ENCODE measurements around the gene YWHAQ. TPM values are rescaled to one million over a fixed set of nuclear protein-coding genes. Genes with fewer than 3 reads are reported as not detected.
A peak's percentile ranks its signal among the peaks of the same experiment; 100 is the strongest.
"Not testable (repeated sequence)": the region's sequence is repeated elsewhere in the genome, so short reads cannot be mapped to it uniquely, and the experiment has no call there.

YWHAQ gene
- total RNA-seq, 2 donors from 2014 or later = 243 to 339 TPM

DNA sequence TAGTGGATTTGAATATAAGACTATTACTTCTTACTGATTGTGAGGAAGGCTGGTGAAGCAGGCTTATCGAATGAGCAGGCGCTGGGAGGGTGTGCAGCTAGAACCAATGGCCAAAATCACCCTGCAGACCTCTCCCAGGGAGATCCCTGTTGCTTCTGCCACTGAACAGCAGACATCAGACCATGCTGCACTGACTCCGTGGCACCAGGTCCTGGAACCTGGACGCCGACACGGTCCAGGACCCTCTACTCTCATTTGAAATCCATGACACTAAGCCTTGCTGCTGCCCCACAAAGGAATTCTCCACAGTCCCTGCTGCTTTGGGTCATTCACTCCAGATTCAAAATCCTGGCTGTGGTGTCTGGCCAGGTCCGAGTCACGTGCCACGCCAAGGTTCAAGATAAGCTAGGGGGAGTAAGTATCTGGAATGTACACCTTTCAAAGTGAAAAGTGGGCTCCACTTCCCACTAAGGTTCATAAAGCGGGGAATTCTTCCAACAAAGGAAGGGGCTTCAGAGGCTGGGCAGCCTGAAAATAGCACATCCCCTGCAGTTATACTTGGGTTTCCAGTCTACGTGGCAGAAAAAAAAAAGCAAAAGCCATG is 9.0 kb upstream of the YWHAQ start:
- intact Hi-C loops (cut with DNase I) = loop anchor here in 1 of 2 donors (10.0 kb wide), 2 partner anchors 55 to 115 kb away; no protein-coding TSS in a partner anchor
- no peak for DNase-seq (ENCODE audit: low spot score)

DNA sequence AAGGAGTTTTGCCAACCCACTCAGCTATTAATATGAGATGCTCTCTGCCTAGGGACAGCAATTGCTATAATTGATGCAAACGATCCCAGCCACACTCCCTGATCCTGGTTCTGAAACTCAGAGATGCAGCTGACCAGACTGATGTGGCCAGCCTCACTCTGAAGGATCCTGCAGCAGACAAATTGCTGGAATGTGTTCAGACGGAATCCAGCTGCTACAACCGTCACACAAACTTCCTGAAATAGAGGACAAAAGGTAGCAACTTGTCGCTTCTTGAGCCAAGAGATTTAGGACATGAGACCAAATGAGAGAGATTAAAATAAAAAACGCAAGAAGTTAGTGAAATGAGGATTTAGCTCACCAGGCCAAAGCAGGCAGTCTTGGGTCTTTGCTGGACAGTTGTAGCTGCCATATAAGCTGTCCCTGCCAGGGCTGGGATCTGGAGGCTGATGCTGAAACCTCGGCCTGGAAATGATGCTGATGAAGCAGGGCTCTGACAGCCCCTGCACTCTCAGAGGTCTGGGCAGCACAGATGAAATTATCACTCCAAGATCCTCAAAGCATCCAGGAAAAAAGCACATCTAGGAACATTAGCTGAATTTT is 8.3 kb upstream of the YWHAQ start:
- DNase-seq (ENCODE audit: low spot score) = no peak

DNA sequence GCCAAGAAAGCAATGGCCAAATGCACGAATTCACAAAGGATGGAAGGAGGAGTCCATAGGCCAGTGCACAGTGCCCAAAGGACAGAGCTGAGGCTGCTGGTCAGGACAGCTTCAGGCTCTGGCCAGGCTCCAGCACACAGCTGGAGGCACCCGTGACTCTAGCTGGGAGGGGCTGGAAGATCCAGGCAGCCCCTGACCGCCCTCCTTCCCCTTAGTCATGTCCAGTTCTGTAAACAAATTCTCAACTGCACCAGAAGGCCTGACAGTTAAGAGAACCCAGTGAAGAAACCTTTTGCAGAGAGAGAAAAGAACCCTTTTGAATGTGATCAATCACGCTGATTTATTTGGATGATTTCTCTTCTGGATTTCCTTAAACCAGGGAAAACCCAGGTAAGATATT is 7.7 kb upstream of the YWHAQ start:
- DNase-seq (ENCODE audit: low spot score) = peak; percentile 93
- intact Hi-C loops (cut with DNase I) = loop anchor here in 1 of 2 donors (10.0 kb wide), 2 partner anchors 56 to 116 kb away; no protein-coding TSS in a partner anchor

More for the DNA sequence above, 8.3 kb upstream of the YWHAQ start:
- intact Hi-C loops (cut with DNase I) = loop anchor here in 1 of 2 donors (10.0 kb wide), 2 partner anchors 56 to 116 kb away; no protein-coding TSS in a partner anchor

DNA sequence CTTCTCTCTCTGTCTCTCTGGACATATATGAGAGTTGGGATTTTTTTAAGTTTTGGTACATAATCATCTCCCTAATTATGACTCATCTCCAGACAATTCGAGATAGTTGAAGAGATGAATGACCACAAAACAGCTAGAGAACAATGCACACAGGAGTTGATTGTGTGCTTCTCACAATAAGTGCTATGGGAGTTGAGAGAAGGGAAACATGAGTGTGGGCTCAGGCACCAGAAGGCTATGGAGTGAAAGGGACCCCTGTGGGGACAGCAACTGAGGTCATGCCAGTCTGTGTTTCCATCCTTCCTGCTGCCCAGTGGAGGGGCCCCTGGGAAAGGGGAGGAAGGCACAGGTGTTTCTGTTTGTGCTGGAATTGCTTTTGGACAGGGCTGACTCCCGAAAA is 6.5 kb upstream of the YWHAQ start:
- intact Hi-C loops (cut with DNase I) = loop anchor here in 1 of 2 donors (10.0 kb wide), 2 partner anchors 57 to 117 kb away; no protein-coding TSS in a partner anchor
- DNase-seq (ENCODE audit: low spot score) = no peak

DNA sequence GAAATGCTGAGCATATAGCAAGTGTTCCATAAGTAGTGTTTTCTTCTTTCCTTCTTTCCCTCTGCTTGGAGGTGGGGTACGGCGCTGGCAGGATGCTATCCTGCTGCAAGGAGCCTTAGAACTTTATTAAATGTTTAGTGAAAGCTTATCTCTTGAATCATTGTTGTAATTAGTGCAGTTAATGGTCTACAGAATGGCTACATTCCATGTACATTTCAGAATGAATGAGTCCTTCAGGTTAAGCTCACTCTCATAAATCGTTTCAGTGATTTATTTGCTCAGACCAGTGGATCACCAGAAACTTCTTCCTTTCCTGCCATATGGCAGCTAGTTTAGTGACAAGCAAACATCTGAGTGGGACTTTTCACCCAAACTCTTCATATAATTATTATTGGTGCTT is 3.3 kb upstream of the YWHAQ start:
- no peak for DNase-seq (ENCODE audit: low spot score)
- intact Hi-C loops (cut with DNase I) = loop anchor here in 1 of 2 donors (10.0 kb wide), 2 partner anchors 61 to 121 kb away; no protein-coding TSS in a partner anchor

DNA sequence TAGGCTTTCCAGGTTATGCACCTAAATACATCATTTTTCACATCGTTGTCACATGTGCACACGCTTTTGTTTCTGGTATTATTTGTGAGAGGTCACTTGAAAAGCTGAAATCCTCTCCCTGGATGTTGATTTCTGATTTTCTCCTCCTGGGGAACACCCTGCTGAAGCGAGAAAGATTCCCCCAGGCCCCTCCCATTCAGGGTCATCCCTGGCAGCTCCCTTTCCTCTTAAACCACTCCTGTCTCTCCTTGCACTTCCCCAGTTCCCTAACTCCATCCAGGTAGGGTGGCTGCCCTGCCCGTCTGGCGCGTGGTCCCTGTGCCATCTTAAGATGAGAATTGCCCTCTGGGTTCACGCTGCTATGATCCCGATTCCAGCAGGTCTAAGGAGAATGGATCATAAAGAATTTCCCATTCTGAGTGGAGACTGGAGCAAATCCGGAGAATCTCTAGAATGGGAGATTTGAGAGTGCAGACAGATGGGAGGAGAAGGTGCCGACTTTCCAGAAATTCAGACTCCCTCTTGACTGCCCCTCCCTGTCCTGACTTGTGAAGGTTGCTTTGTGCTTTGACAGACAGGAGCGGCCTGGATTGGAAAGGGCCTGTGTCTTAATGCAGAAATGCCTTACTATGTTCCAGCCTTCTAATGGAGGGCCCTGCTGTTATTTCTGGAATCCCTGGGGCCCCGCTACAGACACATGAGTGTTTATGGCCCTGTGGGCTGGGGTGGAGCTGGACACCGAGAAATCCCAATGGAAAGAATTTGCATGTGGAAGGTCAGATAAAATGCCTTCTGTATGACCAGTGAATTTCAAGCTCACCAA is 1.3 kb upstream of the YWHAQ start:
- no peak for DNase-seq (ENCODE audit: low spot score)
- intact Hi-C loops (cut with DNase I) = loop anchor here in 1 of 2 donors (10.0 kb wide), 2 partner anchors 63 to 123 kb away; no protein-coding TSS in a partner anchor

DNA sequence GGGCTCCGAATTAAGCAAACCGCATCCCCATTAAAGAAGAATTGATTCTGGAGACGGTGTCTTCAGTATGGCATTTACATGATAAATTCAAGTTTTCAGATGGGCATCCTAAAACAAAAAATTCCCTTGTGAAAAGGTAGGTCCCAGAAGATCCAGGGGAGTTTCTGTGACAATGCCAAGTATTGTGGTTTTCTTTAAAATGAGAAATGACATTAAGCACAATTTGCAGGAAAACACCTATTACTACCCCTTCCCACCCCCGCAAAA is 689 bp upstream of the YWHAQ start:
- intact Hi-C loops (cut with DNase I) = loop anchor here in 1 of 2 donors (10.0 kb wide), 2 partner anchors 63 to 123 kb away; no protein-coding TSS in a partner anchor
- DNase-seq (ENCODE audit: low spot score) = no peak

DNA sequence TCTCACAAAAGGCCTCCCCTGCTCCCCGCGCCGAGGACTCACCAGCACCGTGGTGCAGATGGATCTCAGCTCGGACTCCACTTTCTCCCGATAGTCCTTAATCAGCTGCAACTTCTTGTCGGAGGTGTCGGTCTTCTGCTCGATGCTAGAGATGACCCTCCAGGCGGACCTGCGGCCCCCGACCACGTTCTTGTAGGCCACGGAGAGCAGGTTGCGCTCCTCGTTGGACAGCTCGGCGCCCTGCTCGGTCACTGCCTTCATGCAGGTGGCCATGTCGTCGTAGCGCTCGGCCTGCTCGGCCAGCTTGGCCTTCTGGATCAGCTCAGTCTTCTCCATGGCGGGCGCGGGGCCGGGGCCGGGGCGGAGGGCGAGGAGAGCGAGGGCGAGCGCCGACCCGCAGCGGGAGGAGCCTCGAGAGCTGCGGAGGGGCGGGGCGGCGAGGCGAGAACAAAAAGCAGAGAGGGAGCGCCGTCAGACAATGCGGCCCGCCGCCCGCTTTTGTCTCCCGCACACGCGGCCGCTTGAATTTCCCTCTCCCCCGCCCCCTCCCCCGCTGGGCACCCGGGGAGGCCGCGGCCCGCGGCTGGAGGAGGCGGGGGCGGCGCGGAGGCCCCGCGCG is 571 bp downstream of the YWHAQ start:
- intact Hi-C loops (cut with DNase I) = loop anchor here in 1 of 2 donors (10.0 kb wide), 2 partner anchors 65 to 125 kb away; no protein-coding TSS in a partner anchor

DNA sequence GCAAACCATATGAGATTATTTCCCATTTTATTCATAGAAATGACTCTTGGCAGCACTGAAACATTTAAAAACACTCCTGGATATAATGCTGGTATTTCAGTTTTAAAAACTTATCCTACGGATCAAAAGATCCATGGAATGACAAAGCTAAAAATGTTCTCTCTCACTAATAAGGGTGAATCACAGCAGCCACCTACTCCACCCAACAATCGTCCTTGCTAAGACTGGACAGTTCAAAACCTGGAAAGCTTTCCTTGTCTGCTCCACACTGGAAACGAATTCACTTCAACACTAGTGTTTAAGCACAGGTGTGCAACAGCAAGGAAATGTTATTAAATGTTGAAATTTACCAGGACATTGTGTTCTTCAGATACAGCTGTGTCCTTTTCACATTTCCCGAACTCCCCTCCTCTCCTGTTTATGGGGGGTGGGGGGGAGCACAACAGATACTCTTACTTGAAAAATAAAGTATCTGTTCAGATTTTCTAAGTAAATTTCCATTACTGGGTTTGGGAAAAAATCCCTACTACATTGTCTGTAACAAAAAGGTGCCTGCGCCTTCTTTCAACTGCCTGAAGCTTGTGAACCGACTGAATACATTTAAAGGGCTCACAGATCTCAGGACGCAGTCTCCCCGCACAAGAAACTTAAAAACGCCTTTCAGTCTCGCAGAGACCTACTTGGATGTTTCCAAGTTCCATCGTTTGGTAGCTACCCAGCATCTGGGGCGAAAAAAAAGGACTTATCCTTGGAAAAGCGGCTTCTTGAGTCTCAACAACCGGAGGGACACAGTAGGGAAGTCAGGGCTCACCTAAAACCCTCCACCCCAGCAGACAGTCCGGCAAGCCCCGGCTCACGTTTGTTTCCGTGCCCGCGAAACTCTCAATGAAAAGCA is 1.3 kb downstream of the YWHAQ start:
- intact Hi-C loops (cut with DNase I) = loop anchor here (10.0 kb wide), 4 partner anchors 55 to 125 kb away; partner anchors contain the start of gene ADAM17 (in 1 of the 2)
- DNase-seq (ENCODE audit: low spot score) = no peak

More for the DNA sequence above, 571 bp downstream of the YWHAQ start:
- peak; percentile 93 for DNase-seq (ENCODE audit: low spot score)

DNA sequence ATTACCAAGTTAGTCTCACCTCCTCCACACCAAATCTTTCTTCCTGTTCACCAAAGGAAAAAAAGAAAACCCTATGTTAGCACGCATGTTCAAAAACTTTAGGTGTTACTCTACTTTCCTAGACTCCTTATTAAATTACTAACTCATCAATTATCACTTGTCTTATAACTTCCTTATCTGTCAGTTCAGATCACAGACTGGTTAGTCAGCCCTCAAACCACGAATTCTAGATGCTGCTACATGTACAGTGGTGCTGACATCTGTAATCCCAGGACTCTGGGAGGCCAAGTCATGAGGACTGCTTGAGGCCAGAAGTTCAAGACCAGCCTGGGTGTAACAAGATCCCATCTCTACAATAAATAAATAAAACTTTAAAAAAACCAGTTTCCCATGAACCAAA is 3.5 kb downstream of the YWHAQ start:
- no peak for DNase-seq (ENCODE audit: low spot score)
- intact Hi-C loops (cut with DNase I) = loop anchor here (10.0 kb wide), 2 partner anchors 53 to 73 kb away; partner anchors contain the start of gene ADAM17 (in 1 of the 2)

DNA sequence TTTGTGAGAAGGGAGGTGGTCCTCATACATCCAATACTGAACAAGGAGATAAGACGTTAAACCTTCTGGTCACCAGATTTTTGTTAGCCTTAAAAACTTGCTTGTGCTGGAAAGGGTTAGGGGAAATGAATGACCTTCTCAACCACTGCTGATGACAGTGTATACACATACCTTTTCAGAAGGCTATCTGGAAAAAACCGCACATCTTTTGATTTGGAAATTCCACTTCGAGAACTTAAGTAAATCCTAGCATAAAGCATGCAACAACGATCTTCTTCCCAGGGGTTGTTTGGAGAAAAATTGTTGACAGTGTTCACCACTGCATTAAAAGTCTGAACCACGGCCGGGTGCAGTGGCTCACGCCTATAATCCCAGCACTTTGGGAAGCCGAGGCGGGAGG is 7.6 kb downstream of the YWHAQ start:
- DNase-seq (ENCODE audit: low spot score) = no peak
- intact Hi-C loops (cut with DNase I) = loop anchor here (10.0 kb wide), 2 partner anchors 48 to 68 kb away; partner anchors contain the start of gene ADAM17 (in 1 of the 2)

DNA sequence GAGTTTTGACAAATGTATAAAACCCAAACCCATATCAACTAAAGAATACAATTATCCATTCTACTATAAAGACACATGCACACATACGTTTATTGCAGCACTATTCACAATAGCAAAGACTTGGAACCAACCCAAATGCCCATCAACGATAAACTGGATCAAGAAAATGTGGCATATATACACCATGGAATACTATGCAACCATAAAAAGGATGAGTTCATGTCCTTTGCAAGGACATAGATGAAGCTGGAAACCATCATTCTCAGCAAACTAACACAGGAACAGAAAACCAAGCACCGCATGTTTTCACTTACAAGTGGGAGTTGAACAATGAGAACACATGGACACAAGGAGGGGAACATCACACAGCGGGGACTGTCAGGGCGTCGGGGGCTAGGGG is 9.1 kb downstream of the YWHAQ start:
- DNase-seq (ENCODE audit: low spot score) = not testable (repeated sequence)
- intact Hi-C loops (cut with DNase I) = loop anchor here (10.0 kb wide), 2 partner anchors 47 to 67 kb away; partner anchors contain the start of gene ADAM17 (in 1 of the 2)

DNA sequence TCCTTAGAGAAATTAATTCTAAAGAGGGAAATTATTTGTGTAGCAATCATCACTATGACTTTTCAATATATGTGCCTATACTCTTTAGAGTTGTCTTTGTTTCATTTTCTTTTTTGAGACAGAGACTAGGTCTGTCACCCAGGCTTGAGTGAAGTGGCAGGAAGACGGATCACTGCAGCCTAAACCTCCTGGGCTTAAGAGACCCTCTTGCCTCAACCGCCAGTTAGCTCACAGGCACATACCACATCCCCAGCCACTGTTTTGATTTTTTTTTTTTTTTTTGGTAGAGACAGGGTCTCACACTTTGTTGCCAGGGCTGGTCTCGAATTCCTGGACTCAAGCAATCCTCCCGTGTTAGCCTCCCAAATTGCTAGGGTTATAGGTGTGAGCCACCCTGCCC is 12.4 kb downstream of the YWHAQ start:
- no peak for DNase-seq (ENCODE audit: low spot score)
- intact Hi-C loops (cut with DNase I) = no loop called here

DNA sequence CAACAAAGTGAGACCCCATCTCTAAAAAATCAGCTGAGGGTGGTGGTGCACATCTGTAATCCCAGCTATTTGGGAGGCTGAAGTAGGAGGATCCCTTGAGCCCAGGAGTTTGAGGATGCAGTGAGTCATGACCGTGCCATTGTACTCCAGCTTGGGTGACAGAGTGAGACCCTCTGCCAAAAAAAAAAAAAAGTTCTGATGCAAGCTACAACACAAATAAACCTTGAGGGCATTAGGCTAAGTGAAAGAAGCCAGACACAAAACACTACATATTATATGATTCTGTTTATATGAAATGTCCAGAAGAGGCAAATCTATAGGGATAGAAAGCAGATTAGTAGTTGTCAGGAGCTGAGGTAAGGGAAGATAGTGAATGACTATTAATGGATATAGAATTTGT is 13.0 kb downstream of the YWHAQ start:
- intact Hi-C loops (cut with DNase I) = no loop called here
- DNase-seq (ENCODE audit: low spot score) = no peak

DNA sequence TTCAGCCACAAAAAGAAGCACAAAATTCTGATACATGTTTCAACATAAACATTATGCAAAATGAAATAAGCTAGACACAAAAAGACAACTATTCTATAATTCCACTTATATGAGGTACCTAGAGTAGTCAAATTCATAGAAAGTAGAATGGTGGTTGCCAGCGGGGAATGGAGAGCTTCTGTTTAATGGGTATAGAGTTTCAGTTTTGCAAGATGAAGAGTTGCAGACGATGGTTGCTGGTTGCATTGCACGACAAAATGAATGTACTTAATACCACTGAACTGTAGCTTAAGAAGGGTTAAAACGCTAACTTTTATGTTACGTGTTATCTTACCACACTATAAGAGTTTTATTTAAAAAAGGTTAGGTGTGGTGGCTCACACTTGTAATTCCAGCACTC is 13.5 kb downstream of the YWHAQ start:
- intact Hi-C loops (cut with DNase I) = no loop called here
- no peak for DNase-seq (ENCODE audit: low spot score)

DNA sequence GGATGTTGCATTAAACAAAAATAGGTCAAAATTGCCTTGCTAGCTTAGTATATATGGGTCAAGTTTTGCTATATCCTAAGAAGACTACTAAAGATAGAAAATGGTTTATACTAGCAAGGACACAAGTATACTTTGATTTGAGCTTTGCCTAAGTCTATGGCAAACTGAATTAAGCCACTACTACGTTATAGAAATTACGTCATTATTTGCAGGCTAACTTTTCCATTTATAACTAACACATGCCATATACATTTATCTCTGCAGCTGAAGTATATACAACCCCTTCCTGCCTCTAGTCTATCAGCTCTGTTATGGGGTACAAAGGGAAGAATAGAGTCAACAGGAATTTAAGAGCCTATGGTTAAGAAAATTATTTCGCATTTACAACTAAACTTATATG is 16.2 kb downstream of the YWHAQ start:
- intact Hi-C loops (cut with DNase I) = no loop called here
- DNase-seq (ENCODE audit: low spot score) = no peak

DNA sequence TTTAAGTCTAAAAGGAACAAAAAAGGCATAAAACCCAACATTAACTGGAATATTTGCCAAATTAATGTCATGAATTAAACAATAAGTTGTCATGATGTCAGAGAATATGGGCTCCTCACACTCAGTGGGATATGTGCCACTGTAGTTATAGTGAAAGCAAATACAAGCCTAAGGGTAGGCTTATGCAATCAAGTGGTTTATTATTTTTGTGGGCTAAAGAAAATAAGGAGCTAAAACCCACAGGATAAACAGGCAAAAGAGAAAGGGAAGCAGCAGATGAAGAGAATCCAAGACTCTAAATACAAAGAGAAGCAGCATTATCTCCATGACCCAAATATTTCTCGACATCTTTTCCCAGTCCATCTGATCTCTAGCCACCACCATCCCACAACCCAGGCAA is 17.5 kb downstream of the YWHAQ start:
- no peak for DNase-seq (ENCODE audit: low spot score)
- intact Hi-C loops (cut with DNase I) = no loop called here

DNA sequence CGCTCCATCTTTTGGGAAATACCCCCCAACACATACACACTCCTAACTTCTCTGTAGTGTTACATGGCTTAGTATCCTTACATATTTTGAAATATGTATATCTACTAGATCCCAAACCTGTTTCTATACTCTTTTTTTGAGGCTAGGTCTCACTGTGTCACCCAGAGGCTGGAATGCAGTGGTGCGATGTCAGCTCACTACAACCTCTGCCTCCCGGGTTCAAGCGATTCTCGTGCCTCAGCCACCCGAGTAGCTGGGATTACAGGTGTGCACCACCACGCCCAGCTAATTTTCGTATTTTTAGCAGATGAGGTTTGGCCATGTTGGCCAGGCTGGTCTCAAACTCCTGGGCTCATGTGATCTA is 19.3 kb downstream of the YWHAQ start:
- DNase-seq (ENCODE audit: low spot score); intact Hi-C loops (cut with DNase I): not testable (repeated sequence)

All from posterior vena cava (tissue), 2 donors.